ENCODE measurements around the gene PCDHGB1. TPM values are rescaled to one million over a fixed set of nuclear protein-coding genes. Genes with fewer than 3 reads are reported as not detected.

The PCDHGB1 gene
- total RNA-seq, 2 experiments from 2014 or later = 3.0 to 4.1 TPM

GRCh38 chr5:141371572-141372475, 21.9 kb downstream of the PCDHGB1 start:
- intact Hi-C loops (cut with micrococcal nuclease; ENCODE audit: unreplicated experiment) = loop anchor here (5.0 kb wide), 1 partner anchor 185 kb away; no protein-coding TSS in a partner anchor
- TF ChIP-seq EZH2phosphoT487 (IDR thresholded peaks at IDR 0.05; ENCODE audit: borderline replicate concordance, low read depth, low read length) (no peak), CTCF (conservative IDR thresholded peaks at IDR 0.05; ENCODE audit: low read length) (no peak)
- H3K9me2 ChIP-seq (ENCODE audit: insufficient read depth, low read length) = no peaks in the 10 kb centered on the region
- H3K9me3 ChIP-seq (ENCODE audit: low read length) = no peaks in the 10 kb centered on the region
- H4K20me1 ChIP-seq (ENCODE audit: insufficient read depth, low read length) = no peaks in the 10 kb centered on the region
- no peaks in the 10 kb centered on the region for H3K79me2 ChIP-seq (ENCODE audit: insufficient read depth, low read depth, low read length)
- H3K36me3 ChIP-seq (ENCODE audit: insufficient read depth, low read length) = peaks cover 11% of the 10 kb centered on the region; the same call in 1 of the 2 replicates
- no peak for DNase-seq (ENCODE audit: low spot score)
- BruUV-seq (replicated peaks) = no TSS peak
- no peak overlapping the region for H2AFZ ChIP-seq (ENCODE audit: low read length)
- peaks cover 12% of the 10 kb centered on the region for H3K4me1 ChIP-seq (ENCODE audit: insufficient read depth, low read length, poor library complexity, severe bottlenecking)
- H3K4me2 ChIP-seq (ENCODE audit: low read length) = no peak overlapping the region
- no peak overlapping the region for H3K27ac ChIP-seq (ENCODE audit: low read depth, low read length, poor library complexity, severe bottlenecking)
- ChIA-PET CTCF (ENCODE audit: unreplicated experiment) (interaction anchor here (0.9 kb wide), 1 partner anchor 12 kb away, joined by 3 read pairs; no protein-coding TSS in a partner anchor), POLR2A (no interaction called here)
- H3K4me3 ChIP-seq (ENCODE audit: low read depth, low read length, poor library complexity, severe bottlenecking) = no peak overlapping the region

GRCh38 chr5:141373673-141374317, 23.9 kb downstream of the PCDHGB1 start, which contains the start of gene PCDHGA6:
TSS of gene PCDHGA6 (plus strand) at chr5:141373891. CDS start at chr5:141374084, 193 bp downstream.
- Histone ChIP-seq H3K79me2 (ENCODE audit: insufficient read depth, low read depth, low read length) (no peaks in the 10 kb centered on the region), H3K4me3 (ENCODE audit: low read depth, low read length, poor library complexity, severe bottlenecking) (no peak within 1 kb of the TSS), H4K20me1 (ENCODE audit: insufficient read depth, low read length) (no peaks in the 10 kb centered on the region), H3K36me3 (ENCODE audit: insufficient read depth, low read length) (peaks cover 11% of the 10 kb centered on the region; the same call in 1 of the 2 replicates), H3K4me1 (ENCODE audit: insufficient read depth, low read length, poor library complexity, severe bottlenecking) (peaks cover 12% of the 10 kb centered on the region), H3K27ac (ENCODE audit: low read depth, low read length, poor library complexity, severe bottlenecking) (no peak within 1 kb of the TSS), H3K9me2 (ENCODE audit: insufficient read depth, low read length) (no peaks in the 10 kb centered on the region), H2AFZ (ENCODE audit: low read length) (no peak within 1 kb of the TSS), H3K4me2 (ENCODE audit: low read length) (peak within 1 kb of the TSS; percentile 14; the same call in 1 of the 2 replicates), H3K9me3 (ENCODE audit: low read length) (no peaks in the 10 kb centered on the region)
- ChIA-PET CTCF (ENCODE audit: unreplicated experiment) (no interaction called here), POLR2A (interaction anchor here (1.1 kb wide), 1 partner anchor 32 kb away, joined by 3 read pairs; no protein-coding TSS in a partner anchor)
- intact Hi-C loops (cut with micrococcal nuclease; ENCODE audit: unreplicated experiment) = loop anchor here (5.0 kb wide), 1 partner anchor 184 kb away; no protein-coding TSS in a partner anchor
- BruUV-seq (replicated peaks) = no TSS peak
- peak; percentile 82 for TF ChIP-seq CTCF (conservative IDR thresholded peaks at IDR 0.05; ENCODE audit: low read length)
- no peak for TF ChIP-seq EZH2phosphoT487 (IDR thresholded peaks at IDR 0.05; ENCODE audit: borderline replicate concordance, low read depth, low read length)
- DNase-seq (ENCODE audit: low spot score) = peak; percentile 37

Measured in OCI-LY7 (cell line).